ENCODE data around the gene MAP3K12. TPM values are rescaled to one million over a fixed set of nuclear protein-coding genes. Genes with fewer than 3 reads are reported as not detected.
A peak's percentile ranks its signal among the peaks of the same experiment; 100 is the strongest.

MAP3K12 gene
- total RNA-seq, 1 donor from 2014 or later = 4.8 TPM

DNA sequence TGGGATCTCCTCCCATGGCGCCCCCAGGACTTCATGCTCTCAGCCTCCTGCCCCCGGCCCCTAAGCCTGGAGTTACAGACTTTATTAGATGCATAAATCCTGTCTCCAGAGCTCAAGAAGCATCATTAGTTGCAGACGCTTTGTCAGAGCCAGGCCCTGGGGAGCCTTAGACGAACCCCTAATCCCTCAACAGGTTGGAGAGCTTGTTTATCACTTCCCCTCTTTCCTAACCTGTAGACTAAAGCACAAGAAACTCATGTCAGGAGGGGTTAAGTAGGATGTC, 8.3 kb upstream of the MAP3K12 start:
- TF ChIP-seq, protein P1, sequence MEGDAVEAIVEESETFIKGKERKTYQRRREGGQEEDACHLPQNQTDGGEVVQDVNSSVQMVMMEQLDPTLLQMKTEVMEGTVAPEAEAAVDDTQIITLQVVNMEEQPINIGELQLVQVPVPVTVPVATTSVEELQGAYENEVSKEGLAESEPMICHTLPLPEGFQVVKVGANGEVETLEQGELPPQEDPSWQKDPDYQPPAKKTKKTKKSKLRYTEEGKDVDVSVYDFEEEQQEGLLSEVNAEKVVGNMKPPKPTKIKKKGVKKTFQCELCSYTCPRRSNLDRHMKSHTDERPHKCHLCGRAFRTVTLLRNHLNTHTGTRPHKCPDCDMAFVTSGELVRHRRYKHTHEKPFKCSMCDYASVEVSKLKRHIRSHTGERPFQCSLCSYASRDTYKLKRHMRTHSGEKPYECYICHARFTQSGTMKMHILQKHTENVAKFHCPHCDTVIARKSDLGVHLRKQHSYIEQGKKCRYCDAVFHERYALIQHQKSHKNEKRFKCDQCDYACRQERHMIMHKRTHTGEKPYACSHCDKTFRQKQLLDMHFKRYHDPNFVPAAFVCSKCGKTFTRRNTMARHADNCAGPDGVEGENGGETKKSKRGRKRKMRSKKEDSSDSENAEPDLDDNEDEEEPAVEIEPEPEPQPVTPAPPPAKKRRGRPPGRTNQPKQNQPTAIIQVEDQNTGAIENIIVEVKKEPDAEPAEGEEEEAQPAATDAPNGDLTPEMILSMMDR (IDR thresholded peaks at IDR 0.05; ENCODE audit: borderline replicate concordance) = no peak
- no peaks in the 10 kb centered on the region for H3K9me3 ChIP-seq (replicated peaks)
- peaks cover 23% of the 10 kb centered on the region for H3K4me1 ChIP-seq
- no peak overlapping the region for H3K4me3 ChIP-seq
- intact Hi-C loops (cut with micrococcal nuclease) = no loop called here
- no peak for DNase-seq
- H3K27ac ChIP-seq (replicated peaks) = no peak overlapping the region
- H3K27me3 ChIP-seq (ENCODE audit: low read depth) = no peaks in the 10 kb centered on the region
- peaks cover 62% of the 10 kb centered on the region for H3K36me3 ChIP-seq

DNA sequence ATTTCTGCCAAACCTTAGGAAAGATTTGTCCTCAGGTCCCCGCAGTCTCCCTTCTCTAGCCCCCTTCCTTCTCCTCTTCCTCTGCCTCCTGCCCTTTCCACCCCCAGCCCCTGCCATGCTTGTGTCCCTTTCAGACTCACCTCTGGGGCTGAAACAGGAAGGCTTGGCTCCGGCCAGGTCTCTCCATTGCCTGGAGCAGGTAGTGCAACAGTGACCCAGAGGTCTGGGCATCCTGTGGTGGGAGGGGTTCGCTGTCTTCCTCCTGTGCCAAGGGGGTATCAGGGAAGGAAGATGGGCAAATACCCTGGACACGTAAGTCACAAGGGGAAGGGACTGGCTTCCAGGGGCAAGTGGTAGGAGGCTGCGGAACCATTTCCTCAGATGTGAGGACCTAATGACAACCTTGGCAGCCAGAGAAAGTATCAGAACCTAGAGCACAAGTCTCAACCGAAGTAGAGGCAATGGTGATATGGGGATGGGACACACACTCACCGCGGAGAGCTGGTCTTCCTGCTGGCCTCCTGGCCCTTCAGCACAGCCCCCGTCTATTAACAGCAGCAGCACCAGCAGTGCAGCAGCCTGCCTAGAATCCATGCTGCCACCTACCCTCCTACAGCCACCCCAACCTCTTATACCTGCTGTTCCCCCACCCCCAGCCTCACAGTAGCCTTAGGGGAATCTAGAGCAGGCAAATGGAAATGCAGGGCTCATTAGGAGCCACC, 7.8 kb upstream of the MAP3K12 start, which contains the start of gene NPFF:
Gene NPFF (minus strand): TSS at position 604 of the 722 bp plus-strand sequence. CDS start 10 bp downstream, at position 594.
- Histone ChIP-seq H3K9me3 (replicated peaks) (no peaks in the 10 kb centered on the region), H3K4me3 (no peak within 1 kb of the TSS), H3K27me3 (ENCODE audit: low read depth) (no peaks in the 10 kb centered on the region), H3K4me1 (peaks cover 28% of the 10 kb centered on the region), H3K27ac (replicated peaks) (peak within 1 kb of the TSS; percentile 72), H3K36me3 (peaks cover 57% of the 10 kb centered on the region)
- TF ChIP-seq, protein P1 (IDR thresholded peaks at IDR 0.05; ENCODE audit: borderline replicate concordance) = no peak
- intact Hi-C loops (cut with micrococcal nuclease) = no loop called here
- no peak for DNase-seq

DNA sequence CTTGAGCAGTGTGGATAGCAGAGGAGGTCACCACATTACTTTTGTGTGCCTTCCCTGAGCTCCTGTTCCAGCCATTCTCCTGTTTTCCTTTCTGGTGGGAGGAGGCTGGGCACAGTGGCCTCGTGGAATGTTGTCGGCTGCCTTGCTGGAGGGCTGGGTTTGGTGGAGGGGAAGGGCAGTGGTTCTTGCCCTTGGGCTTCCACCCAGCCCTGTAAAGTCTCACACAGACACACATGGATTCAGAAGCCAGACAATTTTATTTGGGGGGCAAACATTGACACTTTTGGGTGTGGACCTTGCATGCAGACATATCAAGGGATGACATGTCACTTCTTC, 7.2 kb upstream of the MAP3K12 start:
- Histone ChIP-seq H3K4me3 (no peak overlapping the region), H3K4me1 (peaks cover 34% of the 10 kb centered on the region), H3K27me3 (ENCODE audit: low read depth) (no peaks in the 10 kb centered on the region), H3K9me3 (replicated peaks) (no peaks in the 10 kb centered on the region), H3K27ac (replicated peaks) (no peak overlapping the region), H3K36me3 (peaks cover 51% of the 10 kb centered on the region)
- TF ChIP-seq, protein P1 (IDR thresholded peaks at IDR 0.05; ENCODE audit: borderline replicate concordance) = no peak
- no peak for DNase-seq
- intact Hi-C loops (cut with micrococcal nuclease) = no loop called here

DNA sequence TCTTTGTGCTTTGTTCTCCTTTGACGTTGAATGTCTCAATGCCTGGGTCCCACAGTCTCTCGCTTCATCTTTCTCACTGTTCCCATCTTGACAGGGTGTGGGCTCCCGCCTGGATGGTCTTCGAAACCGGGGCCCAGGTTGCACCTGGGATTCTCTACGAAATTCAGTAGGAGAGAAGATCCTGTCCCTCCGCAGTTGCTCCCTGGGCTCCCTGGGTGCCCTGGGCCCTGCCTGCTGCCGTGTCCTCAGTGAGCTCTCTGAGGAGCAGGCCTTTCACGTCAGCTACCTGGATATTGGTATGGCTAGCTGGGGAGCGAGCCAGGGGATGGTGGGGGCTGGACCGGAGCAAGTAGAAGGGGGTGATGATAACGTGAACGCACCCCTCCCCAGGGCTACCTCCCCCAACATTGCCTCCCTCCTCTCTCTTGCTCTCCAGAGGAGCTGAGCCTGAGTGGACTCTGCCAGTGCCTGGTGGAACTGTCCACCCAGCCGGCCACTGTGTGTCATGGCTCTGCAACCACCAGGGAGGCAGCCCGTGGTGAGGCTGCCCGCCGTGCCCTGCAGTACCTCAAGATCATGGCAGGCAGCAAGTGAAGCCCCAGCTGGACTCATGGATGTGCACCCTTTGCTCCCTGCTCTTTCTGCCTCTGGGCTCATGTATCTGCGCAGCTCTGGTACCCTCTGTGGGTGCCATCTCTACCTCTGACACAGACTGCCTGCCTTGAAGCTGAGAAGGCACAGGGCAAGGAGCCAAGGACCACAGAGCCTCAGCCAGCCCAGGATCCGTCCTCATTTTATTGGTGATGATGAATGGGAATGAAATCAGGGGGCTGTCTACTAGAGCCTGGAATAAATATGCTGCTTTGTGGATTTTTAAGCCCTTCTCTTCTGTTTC, 6.5 kb upstream of the MAP3K12 start:
- H3K36me3 ChIP-seq = peaks cover 45% of the 10 kb centered on the region
- intact Hi-C loops (cut with micrococcal nuclease) = no loop called here
- DNase-seq = no peak
- TF ChIP-seq, protein P1 (IDR thresholded peaks at IDR 0.05; ENCODE audit: borderline replicate concordance) = no peak
- H3K4me3 ChIP-seq = no peak overlapping the region
- H3K27me3 ChIP-seq (ENCODE audit: low read depth) = no peaks in the 10 kb centered on the region
- peaks cover 37% of the 10 kb centered on the region for H3K4me1 ChIP-seq
- H3K27ac ChIP-seq (replicated peaks) = peak overlapping the region; percentile 8
- no peaks in the 10 kb centered on the region for H3K9me3 ChIP-seq (replicated peaks)

DNA sequence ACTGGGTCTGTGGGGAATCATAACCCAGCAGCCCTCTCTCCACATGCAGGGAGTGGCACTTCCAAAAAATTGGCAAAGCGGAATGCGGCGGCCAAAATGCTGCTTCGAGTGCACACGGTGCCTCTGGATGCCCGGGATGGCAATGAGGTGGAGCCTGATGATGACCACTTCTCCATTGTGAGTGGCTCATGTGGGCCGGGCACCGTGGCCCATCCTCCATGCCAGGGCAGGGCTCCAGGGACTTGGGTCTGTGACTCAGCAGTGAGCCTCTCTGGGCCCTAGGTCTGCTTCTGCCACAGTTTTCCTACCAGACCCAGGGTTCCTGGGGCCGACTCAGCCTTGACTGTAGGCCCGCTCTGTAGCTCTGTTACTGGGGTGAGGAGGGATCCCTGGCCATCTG, 5.8 kb upstream of the MAP3K12 start:
- DNase-seq = no peak
- Histone ChIP-seq H3K27ac (replicated peaks) (peak overlapping the region; percentile 8), H3K27me3 (ENCODE audit: low read depth) (no peaks in the 10 kb centered on the region), H3K36me3 (peaks cover 37% of the 10 kb centered on the region), H3K9me3 (replicated peaks) (no peaks in the 10 kb centered on the region), H3K4me1 (peaks cover 41% of the 10 kb centered on the region), H3K4me3 (no peak overlapping the region)
- intact Hi-C loops (cut with micrococcal nuclease) = no loop called here
- TF ChIP-seq, protein P1 (IDR thresholded peaks at IDR 0.05; ENCODE audit: borderline replicate concordance) = no peak
